ENCODE results near the gene CDH4.

CDH4 gene

DNA sequence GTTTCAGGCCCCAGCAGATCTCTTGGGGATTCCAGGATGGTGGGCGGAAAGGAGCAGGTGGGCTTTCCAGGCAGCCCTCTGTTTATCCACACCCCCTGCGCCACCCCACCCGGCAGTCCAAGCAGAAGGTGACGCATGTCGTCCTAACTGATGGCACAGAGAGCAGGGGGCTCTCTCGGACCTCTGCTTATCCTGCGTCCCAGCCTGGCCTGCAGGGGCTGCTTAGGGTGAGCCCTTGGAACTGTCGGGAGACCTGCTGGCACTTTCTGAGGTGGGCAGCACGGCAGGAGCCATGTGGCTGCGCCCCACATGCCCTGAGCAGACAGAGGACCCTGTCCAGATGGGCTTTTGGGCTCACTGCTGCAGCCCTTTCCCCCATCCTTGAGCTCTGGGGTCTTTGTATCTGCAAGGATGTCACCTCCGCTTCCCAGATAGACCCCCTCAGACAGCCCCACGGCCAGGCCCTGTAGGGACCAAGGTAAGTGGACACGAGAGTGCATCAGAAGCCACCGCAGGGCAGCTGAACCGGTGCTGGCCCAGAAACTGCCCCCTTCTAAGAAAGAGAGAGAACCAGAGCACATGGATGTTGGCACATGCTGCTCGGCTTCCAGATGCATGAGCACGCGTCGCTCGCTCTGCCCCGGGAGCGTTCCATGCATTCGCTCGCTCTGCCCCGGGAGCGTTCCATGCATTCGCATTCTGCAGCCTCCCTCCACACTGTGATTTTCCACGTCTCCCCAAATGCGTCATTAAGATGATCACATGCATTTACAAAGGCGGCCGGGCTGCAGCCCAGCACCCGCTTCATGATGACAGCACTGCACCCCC lies 566.9 kb downstream of the CDH4 start:
- WGBS (ENCODE audit: extremely low coverage, insufficient coverage, insufficient read length), result no CpG with 5 or more reads among the region's 32 CpGs
- Histone ChIP-seq H2BK120ac (ENCODE audit: insufficient read depth, low read length, poor library complexity) (no peak overlapping the region), H3K79me2 (ENCODE audit: control insufficient read depth, insufficient read depth, low read length, poor library complexity) (no peaks in the 10 kb centered on the region), H3K23ac (ENCODE audit: low read length) (no peak overlapping the region), H3K9ac (ENCODE audit: low read length) (no peak overlapping the region), H3K9me3 (ENCODE audit: insufficient read depth, low read depth, low read length) (peaks cover under 1% of the 10 kb centered on the region), H3K18ac (ENCODE audit: low read length) (no peak overlapping the region), H3K79me1 (ENCODE audit: low read length) (no peaks in the 10 kb centered on the region), H3K27me3 (ENCODE audit: insufficient read depth, low read length) (no peaks in the 10 kb centered on the region), H2AFZ (ENCODE audit: insufficient read depth, low read length, poor library complexity) (no peak overlapping the region), H3K27ac (ENCODE audit: low read depth, low read length) (no peak overlapping the region), H3K4ac (ENCODE audit: low read depth, low read length) (no peak overlapping the region), H3K4me1 (ENCODE audit: control insufficient read depth in 1 of 2, insufficient read depth in 2 of 2, low read length in 2 of 2) (no peaks in the 10 kb centered on the region), H3K36me3 (ENCODE audit: control insufficient read depth in 1 of 2, insufficient read depth in 2 of 2, low read length in 2 of 2) (no peaks in the 10 kb centered on the region), H4K8ac (ENCODE audit: low read depth, low read length) (no peak overlapping the region), H4K12ac (ENCODE audit: low read depth, low read length) (no peak overlapping the region), H2AK5ac (ENCODE audit: low read length) (no peak overlapping the region), H2BK5ac (ENCODE audit: low read depth, low read length, poor library complexity) (no peak overlapping the region), H4K91ac (ENCODE audit: low read depth, low read length) (no peak overlapping the region), H3K4me2 (ENCODE audit: low read length) (no peak overlapping the region), H2BK12ac (ENCODE audit: low read length) (no peak overlapping the region), H3K14ac (ENCODE audit: low read length) (no peak overlapping the region), H3K4me3 (ENCODE audit: low read depth, low read length) (no peak overlapping the region)
- no peak for DNase-seq

DNA sequence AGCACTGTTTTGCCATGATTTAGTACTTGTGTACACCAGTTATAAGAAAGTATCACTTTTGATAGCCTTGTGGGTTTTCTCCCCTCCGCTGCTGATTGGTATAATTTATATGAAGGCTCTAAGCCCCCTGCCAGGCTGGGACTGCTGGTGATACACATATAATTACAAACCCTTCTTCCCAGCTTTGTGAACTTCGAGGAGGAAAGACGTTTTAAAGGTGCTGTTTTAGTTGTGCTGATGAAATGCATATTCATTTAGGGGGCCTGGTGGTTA lies 567.4 kb downstream of the CDH4 start:
- Histone ChIP-seq H3K36me3 (ENCODE audit: control insufficient read depth in 1 of 2, insufficient read depth in 2 of 2, low read length in 2 of 2) (no peaks in the 10 kb centered on the region), H2BK12ac (ENCODE audit: low read length) (no peak overlapping the region), H3K18ac (ENCODE audit: low read length) (no peak overlapping the region), H2BK5ac (ENCODE audit: low read depth, low read length, poor library complexity) (no peak overlapping the region), H2BK120ac (ENCODE audit: insufficient read depth, low read length, poor library complexity) (no peak overlapping the region), H3K4me2 (ENCODE audit: low read length) (no peak overlapping the region), H3K23ac (ENCODE audit: low read length) (no peak overlapping the region), H3K4ac (ENCODE audit: low read depth, low read length) (no peak overlapping the region), H3K9ac (ENCODE audit: low read length) (no peak overlapping the region), H4K8ac (ENCODE audit: low read depth, low read length) (no peak overlapping the region), H2AK5ac (ENCODE audit: low read length) (no peak overlapping the region), H3K79me1 (ENCODE audit: low read length) (no peaks in the 10 kb centered on the region), H3K79me2 (ENCODE audit: control insufficient read depth, insufficient read depth, low read length, poor library complexity) (no peaks in the 10 kb centered on the region), H4K91ac (ENCODE audit: low read depth, low read length) (no peak overlapping the region), H3K27me3 (ENCODE audit: insufficient read depth, low read length) (no peaks in the 10 kb centered on the region), H3K4me3 (ENCODE audit: low read depth, low read length) (no peak overlapping the region), H4K12ac (ENCODE audit: low read depth, low read length) (no peak overlapping the region), H3K4me1 (ENCODE audit: control insufficient read depth in 1 of 2, insufficient read depth in 2 of 2, low read length in 2 of 2) (no peaks in the 10 kb centered on the region), H2AFZ (ENCODE audit: insufficient read depth, low read length, poor library complexity) (no peak overlapping the region), H3K27ac (ENCODE audit: low read depth, low read length) (no peak overlapping the region), H3K9me3 (ENCODE audit: insufficient read depth, low read depth, low read length) (peaks cover 2% of the 10 kb centered on the region), H3K14ac (ENCODE audit: low read length) (no peak overlapping the region)
- WGBS (ENCODE audit: extremely low coverage, insufficient coverage, insufficient read length), result no CpG with 5 or more reads among the region's 3 CpGs
- DNase-seq, result no peak

DNA sequence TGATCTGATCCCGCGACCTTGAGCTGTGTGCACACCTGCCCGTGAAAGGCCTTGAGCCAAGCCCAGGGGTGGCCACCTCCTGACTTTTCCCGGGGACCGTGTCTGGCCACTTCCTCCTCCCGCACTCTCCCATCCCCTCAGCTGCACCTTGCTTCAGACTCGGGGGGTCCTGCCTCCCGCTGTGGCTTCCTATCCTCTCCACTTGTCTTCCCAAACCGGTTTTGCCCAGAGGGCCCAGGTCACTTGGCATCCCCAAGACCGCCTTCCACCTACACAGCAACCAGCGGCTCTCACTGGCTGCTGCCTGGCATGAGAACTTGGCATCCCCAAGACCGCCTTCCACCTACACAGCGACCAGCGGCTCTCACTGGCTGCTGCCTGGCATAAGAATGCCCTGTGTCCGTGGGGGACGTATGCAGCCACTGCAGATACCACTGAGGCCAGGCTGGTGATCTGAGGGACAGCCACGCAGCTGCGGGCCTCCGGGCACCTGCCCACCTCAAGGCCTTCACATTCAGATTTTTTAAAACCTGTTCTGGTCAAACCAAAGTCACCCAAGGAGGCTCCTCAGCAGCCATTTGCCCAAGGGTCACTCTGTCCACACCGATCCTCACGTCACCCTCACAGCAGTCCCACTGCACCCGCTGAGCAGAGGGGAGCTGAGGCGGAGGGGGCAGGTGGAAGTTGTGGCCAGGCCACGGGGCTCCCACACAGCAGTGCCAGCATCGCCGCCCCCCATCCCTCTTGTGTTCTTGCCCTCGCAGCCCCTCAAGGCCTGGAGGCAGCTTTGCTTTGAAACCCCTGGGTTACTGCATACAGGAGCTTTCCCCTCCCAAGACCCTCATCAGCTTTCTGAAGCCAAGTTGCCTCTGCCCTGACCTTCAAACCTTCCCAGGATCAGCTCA lies 568.1 kb downstream of the CDH4 start:
- WGBS (ENCODE audit: extremely low coverage, insufficient coverage, insufficient read length), result no CpG with 5 or more reads among the region's 27 CpGs

DNA sequence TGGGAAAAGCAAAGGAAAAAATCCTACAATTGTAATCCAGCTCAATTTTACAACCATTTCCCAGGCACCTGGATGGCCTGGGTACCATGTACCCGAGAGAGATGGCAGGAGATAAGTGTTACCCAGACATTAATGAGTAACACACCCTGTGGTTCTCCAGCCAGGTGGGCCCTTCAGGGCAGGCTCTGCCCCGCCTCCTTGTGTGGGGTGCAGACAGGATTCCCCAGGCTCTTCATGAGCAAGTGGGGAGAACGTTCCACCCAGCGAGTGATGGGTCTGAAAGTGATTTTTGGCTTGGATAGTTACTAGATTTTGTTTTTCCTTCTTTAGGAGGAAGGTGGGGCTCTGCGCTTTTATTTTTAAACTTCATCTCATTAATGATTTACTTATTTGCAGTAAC lies 569.7 kb downstream of the CDH4 start:
- Histone ChIP-seq H3K23ac (ENCODE audit: low read length) (no peak overlapping the region), H4K91ac (ENCODE audit: low read depth, low read length) (no peak overlapping the region), H3K18ac (ENCODE audit: low read length) (no peak overlapping the region), H4K12ac (ENCODE audit: low read depth, low read length) (no peak overlapping the region), H2BK120ac (ENCODE audit: insufficient read depth, low read length, poor library complexity) (no peak overlapping the region), H3K4me3 (ENCODE audit: low read depth, low read length) (no peak overlapping the region), H2AK5ac (ENCODE audit: low read length) (no peak overlapping the region), H3K9ac (ENCODE audit: low read length) (peak overlapping the region; percentile 50), H4K8ac (ENCODE audit: low read depth, low read length) (no peak overlapping the region), H3K4ac (ENCODE audit: low read depth, low read length) (no peak overlapping the region), H3K9me3 (ENCODE audit: insufficient read depth, low read depth, low read length) (peaks cover 12% of the 10 kb centered on the region), H2BK5ac (ENCODE audit: low read depth, low read length, poor library complexity) (no peak overlapping the region), H3K36me3 (ENCODE audit: control insufficient read depth in 1 of 2, insufficient read depth in 2 of 2, low read length in 2 of 2) (no peaks in the 10 kb centered on the region), H3K4me2 (ENCODE audit: low read length) (no peak overlapping the region), H2AFZ (ENCODE audit: insufficient read depth, low read length, poor library complexity) (no peak overlapping the region), H3K4me1 (ENCODE audit: control insufficient read depth in 1 of 2, insufficient read depth in 2 of 2, low read length in 2 of 2) (no peaks in the 10 kb centered on the region), H3K27me3 (ENCODE audit: insufficient read depth, low read length) (no peaks in the 10 kb centered on the region), H3K27ac (ENCODE audit: low read depth, low read length) (no peak overlapping the region), H3K79me1 (ENCODE audit: low read length) (no peaks in the 10 kb centered on the region), H3K79me2 (ENCODE audit: control insufficient read depth, insufficient read depth, low read length, poor library complexity) (no peaks in the 10 kb centered on the region), H2BK12ac (ENCODE audit: low read length) (no peak overlapping the region), H3K14ac (ENCODE audit: low read length) (no peak overlapping the region)
- DNase-seq, result no peak
- no CpG with 5 or more reads among the region's 5 CpGs for WGBS (ENCODE audit: extremely low coverage, insufficient coverage, insufficient read length)

More for the DNA sequence above, 568.1 kb downstream of the CDH4 start:
- no peak overlapping the region for H4K12ac ChIP-seq (ENCODE audit: low read depth, low read length)
- H4K91ac ChIP-seq (ENCODE audit: low read depth, low read length), result no peak overlapping the region
- no peak overlapping the region for H3K14ac ChIP-seq (ENCODE audit: low read length)
- no peak overlapping the region for H4K8ac ChIP-seq (ENCODE audit: low read depth, low read length)
- H3K36me3 ChIP-seq (ENCODE audit: control insufficient read depth in 1 of 2, insufficient read depth in 2 of 2, low read length in 2 of 2), result no peaks in the 10 kb centered on the region
- no peaks in the 10 kb centered on the region for H3K79me1 ChIP-seq (ENCODE audit: low read length)
- no peak overlapping the region for H3K18ac ChIP-seq (ENCODE audit: low read length)
- H2AFZ ChIP-seq (ENCODE audit: insufficient read depth, low read length, poor library complexity), result no peak overlapping the region
- no peak overlapping the region for H2AK5ac ChIP-seq (ENCODE audit: low read length)
- H3K4me2 ChIP-seq (ENCODE audit: low read length), result no peak overlapping the region
- H3K9me3 ChIP-seq (ENCODE audit: insufficient read depth, low read depth, low read length), result peaks cover 2% of the 10 kb centered on the region
- no peak for DNase-seq
- H2BK5ac ChIP-seq (ENCODE audit: low read depth, low read length, poor library complexity), result no peak overlapping the region
- H3K79me2 ChIP-seq (ENCODE audit: control insufficient read depth, insufficient read depth, low read length, poor library complexity), result no peaks in the 10 kb centered on the region
- H3K4me1 ChIP-seq (ENCODE audit: control insufficient read depth in 1 of 2, insufficient read depth in 2 of 2, low read length in 2 of 2), result no peaks in the 10 kb centered on the region
- H3K4ac ChIP-seq (ENCODE audit: low read depth, low read length), result no peak overlapping the region
- no peak overlapping the region for H3K27ac ChIP-seq (ENCODE audit: low read depth, low read length)
- no peaks in the 10 kb centered on the region for H3K27me3 ChIP-seq (ENCODE audit: insufficient read depth, low read length)
- no peak overlapping the region for H3K9ac ChIP-seq (ENCODE audit: low read length)
- no peak overlapping the region for H3K23ac ChIP-seq (ENCODE audit: low read length)
- no peak overlapping the region for H3K4me3 ChIP-seq (ENCODE audit: low read depth, low read length)
- H2BK12ac ChIP-seq (ENCODE audit: low read length), result no peak overlapping the region
- no peak overlapping the region for H2BK120ac ChIP-seq (ENCODE audit: insufficient read depth, low read length, poor library complexity)
